BLaER1 (cell line): ENCODE measurements around the gene KIAA0319L.

Experiments
- H3K27ac ChIP-seq: shearing (Covaris generic); formaldehyde crosslinking; 2 replicates; pipeline ENCODE4 v1.8.1; 2022
- H3K27me3 ChIP-seq: shearing (Covaris generic); formaldehyde crosslinking; 2 replicates; pipeline ENCODE4 v1.8.1; 2022
- H3K36me3 ChIP-seq: shearing (Covaris generic); formaldehyde crosslinking; 2 replicates; pipeline ENCODE4 v1.8.1; 2022
- H3K4me1 ChIP-seq: shearing (Covaris generic); formaldehyde crosslinking; 2 replicates; pipeline ENCODE4 v1.8.1; 2022
- H3K4me2 ChIP-seq: shearing (Covaris generic); formaldehyde crosslinking; 2 replicates; pipeline ENCODE4 v1.8.1; 2022
- H3K4me3 ChIP-seq: shearing (Covaris generic); formaldehyde crosslinking; 2 replicates; pipeline ENCODE4 v1.8.1; 2022
- H3K9ac ChIP-seq: shearing (Covaris generic); formaldehyde crosslinking; 2 replicates; pipeline ENCODE4 v1.8.1; 2022
- H3K9me3 ChIP-seq: shearing (Covaris generic); formaldehyde crosslinking; 2 replicates; pipeline ENCODE4 v1.8.1; 2022
- H4K20me1 ChIP-seq: shearing (Covaris generic); formaldehyde crosslinking; 2 replicates; pipeline ENCODE4 v1.8.1; 2022
- Cebpa-rat ChIP-seq: shearing (Covaris generic); IDR thresholded peaks from 2 replicates; pipeline ENCODE4 v1.8.1; 2022

The KIAA0319L gene

DNA sequence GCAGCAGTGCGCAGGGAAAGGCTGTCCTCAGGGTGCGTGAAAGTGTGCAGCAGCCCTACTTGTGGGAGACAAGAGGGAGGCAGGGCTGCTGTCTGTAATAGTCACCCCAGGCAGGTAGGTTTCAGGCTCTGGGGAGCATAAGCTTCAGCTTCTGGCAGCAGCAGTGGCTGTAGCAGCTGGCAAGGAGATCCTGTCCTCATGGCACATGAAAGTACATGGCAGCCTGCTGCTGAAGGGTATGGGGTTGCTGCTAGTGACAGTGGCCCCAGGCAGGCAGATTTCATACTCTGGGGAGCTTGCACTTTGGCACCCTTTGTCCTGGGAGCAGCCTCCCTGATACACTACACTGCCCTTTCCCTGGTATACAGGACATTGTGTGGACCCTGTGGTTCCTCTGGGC lies 26.3 kb downstream of the KIAA0319L start:
- Histone ChIP-seq H3K36me3 (peaks cover 54% of the 10 kb centered on the region), H3K9me3 (peaks cover 53% of the 10 kb centered on the region), H3K4me3 (peak overlapping the region; percentile 42), H3K4me1 (no peaks in the 10 kb centered on the region), H3K27ac (no peak overlapping the region), H3K27me3 (no peaks in the 10 kb centered on the region), H3K4me2 (no peak overlapping the region), H4K20me1 (no peaks in the 10 kb centered on the region), H3K9ac (no peak overlapping the region)
- no peak for TF ChIP-seq Cebpa-rat

DNA sequence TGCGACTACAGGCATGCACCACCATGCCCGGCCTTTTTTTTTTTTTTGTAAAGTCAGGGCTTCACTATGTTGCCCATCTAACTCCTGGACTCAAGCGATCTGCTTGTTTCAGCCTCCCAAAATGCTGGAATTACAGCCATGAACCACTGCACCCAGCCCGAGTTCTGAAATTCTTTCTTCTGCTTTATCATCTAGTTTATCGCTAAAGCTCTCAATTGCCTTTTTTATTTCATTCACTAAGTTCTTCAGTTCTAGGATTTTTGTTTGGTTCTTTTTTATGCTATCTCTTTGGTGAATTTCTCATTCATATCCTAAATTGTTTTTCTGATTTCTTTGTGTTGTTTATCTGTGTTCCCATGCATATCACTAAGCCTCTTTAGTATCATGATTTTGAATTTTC lies 27.0 kb downstream of the KIAA0319L start:
- no peaks in the 10 kb centered on the region for H3K4me1 ChIP-seq
- H3K36me3 ChIP-seq, result peaks cover 54% of the 10 kb centered on the region
- no peak overlapping the region for H3K9ac ChIP-seq
- TF ChIP-seq Cebpa-rat, result no peak
- peaks cover 53% of the 10 kb centered on the region for H3K9me3 ChIP-seq
- no peak overlapping the region for H3K4me2 ChIP-seq
- H3K27ac ChIP-seq, result no peak overlapping the region
- no peaks in the 10 kb centered on the region for H4K20me1 ChIP-seq
- no peak overlapping the region for H3K4me3 ChIP-seq
- H3K27me3 ChIP-seq, result no peaks in the 10 kb centered on the region

DNA sequence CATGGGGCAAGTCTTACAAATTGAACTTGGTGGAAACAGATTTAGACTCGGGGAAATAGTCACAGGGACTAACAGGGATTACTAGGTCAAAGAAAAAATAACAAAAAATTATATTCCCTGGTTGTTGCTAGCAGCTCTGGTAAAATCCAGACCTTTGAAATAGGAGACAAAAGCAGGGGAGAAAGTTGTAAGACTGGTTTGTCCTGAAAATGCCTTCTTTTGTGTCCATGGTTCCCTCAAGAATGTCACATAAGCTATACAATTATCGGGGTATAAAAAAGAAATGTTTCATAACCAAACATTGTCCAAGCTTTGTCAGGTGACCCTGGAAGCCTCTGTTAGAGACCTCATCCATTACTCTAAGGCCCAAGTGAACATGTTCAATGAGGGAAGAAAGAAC lies 33.1 kb downstream of the KIAA0319L start:
- no peak for TF ChIP-seq Cebpa-rat
- no peaks in the 10 kb centered on the region for H3K4me1 ChIP-seq
- no peaks in the 10 kb centered on the region for H4K20me1 ChIP-seq
- H3K27me3 ChIP-seq, result no peaks in the 10 kb centered on the region
- no peak overlapping the region for H3K4me3 ChIP-seq
- no peak overlapping the region for H3K4me2 ChIP-seq
- no peak overlapping the region for H3K9ac ChIP-seq
- H3K36me3 ChIP-seq, result peaks cover 17% of the 10 kb centered on the region
- no peak overlapping the region for H3K27ac ChIP-seq
- peaks cover 35% of the 10 kb centered on the region for H3K9me3 ChIP-seq

- 0 out of 2 replicates have a peak, but pooled peaks cover 3% of the 10 kb centered on the region for H4K20me1 ChIP-seq
- no peaks in the 10 kb centered on the region for H3K27me3 ChIP-seq
- H3K9ac ChIP-seq, result no peak overlapping the region
- no peak overlapping the region for H3K27ac ChIP-seq
- no peak for TF ChIP-seq Cebpa-rat
- peaks cover 25% of the 10 kb centered on the region; the same call in 1 of the 2 replicates for H3K36me3 ChIP-seq
- H3K4me2 ChIP-seq, result no peak overlapping the region
- peaks cover 51% of the 10 kb centered on the region for H3K9me3 ChIP-seq
- no peaks in the 10 kb centered on the region for H3K4me1 ChIP-seq
- no peak overlapping the region for H3K4me3 ChIP-seq
Measured at GRCh38 chr1:35519432-35519831, 37.8 kb downstream of the KIAA0319L start.

DNA sequence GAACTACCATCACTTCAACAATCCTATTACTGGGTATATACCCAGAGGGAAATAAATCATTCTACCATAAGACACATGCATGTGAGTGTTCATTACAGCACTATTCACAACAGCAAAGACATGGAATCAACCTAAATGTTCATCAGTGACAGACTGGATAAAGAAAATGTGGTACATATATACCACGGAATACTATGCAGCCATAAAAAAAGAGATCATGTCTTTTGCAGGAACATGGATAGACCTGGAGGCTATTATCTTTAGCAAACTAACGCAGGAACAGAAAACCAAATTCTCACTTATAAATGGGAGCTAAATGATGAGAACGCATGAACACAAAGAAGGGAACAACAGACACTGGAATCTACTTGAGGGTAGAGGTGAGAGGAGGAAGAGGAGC lies 39.0 kb downstream of the KIAA0319L start:
- TF ChIP-seq Cebpa-rat, result no peak
- no peak overlapping the region for H3K4me2 ChIP-seq
- H3K9ac ChIP-seq, result no peak overlapping the region
- 0 out of 2 replicates have a peak, but pooled peaks cover 10% of the 10 kb centered on the region for H4K20me1 ChIP-seq
- no peak overlapping the region for H3K4me3 ChIP-seq
- peaks cover 45% of the 10 kb centered on the region for H3K9me3 ChIP-seq
- H3K36me3 ChIP-seq, result peaks cover 19% of the 10 kb centered on the region; the same call in 1 of the 2 replicates
- no peaks in the 10 kb centered on the region for H3K27me3 ChIP-seq
- H3K4me1 ChIP-seq, result no peaks in the 10 kb centered on the region
- no peak overlapping the region for H3K27ac ChIP-seq

DNA sequence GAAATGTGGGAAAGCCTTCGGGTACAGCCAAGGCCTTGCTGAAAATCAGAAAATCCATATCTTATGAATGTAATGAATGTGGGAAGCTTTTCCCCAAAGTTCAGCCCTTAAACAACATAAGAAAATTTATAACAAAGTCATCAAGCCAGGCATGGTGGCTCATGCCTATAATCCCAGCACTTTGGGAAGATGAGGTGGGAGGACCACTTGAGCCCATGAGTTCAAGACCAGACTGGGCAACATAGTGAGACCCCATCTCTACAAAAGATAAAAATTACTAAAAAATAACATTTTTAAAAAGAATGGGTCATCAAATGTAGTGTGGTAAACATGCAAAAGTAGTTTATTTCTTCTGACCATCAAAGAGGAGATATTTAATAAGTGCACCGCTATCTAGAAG lies 45.9 kb downstream of the KIAA0319L start:
- Histone ChIP-seq H3K27ac (no peak overlapping the region), H3K9ac (no peak overlapping the region), H3K4me2 (no peak overlapping the region), H3K4me3 (no peak overlapping the region), H3K9me3 (peaks cover 25% of the 10 kb centered on the region), H3K4me1 (peaks cover 21% of the 10 kb centered on the region), H4K20me1 (peaks cover 60% of the 10 kb centered on the region), H3K36me3 (peaks cover 9% of the 10 kb centered on the region; the same call in 1 of the 2 replicates), H3K27me3 (no peaks in the 10 kb centered on the region)
- TF ChIP-seq Cebpa-rat, result no peak

GRCh38 chr1:35509558-35509957 lies 47.6 kb downstream of the KIAA0319L start:
- H3K9me3 ChIP-seq, result peaks cover 8% of the 10 kb centered on the region; the same call in 1 of the 2 replicates
- H3K9ac ChIP-seq, result no peak overlapping the region
- no peaks in the 10 kb centered on the region for H3K27me3 ChIP-seq
- no peak overlapping the region for H3K27ac ChIP-seq
- no peak overlapping the region for H3K4me2 ChIP-seq
- peaks cover 69% of the 10 kb centered on the region for H4K20me1 ChIP-seq
- no peak for TF ChIP-seq Cebpa-rat
- H3K4me1 ChIP-seq, result peaks cover 38% of the 10 kb centered on the region
- H3K36me3 ChIP-seq, result peaks cover 10% of the 10 kb centered on the region; the same call in 1 of the 2 replicates
- no peak overlapping the region for H3K4me3 ChIP-seq

GRCh38 chr1:35507947-35508346 lies 49.3 kb downstream of the KIAA0319L start:
- H3K27ac ChIP-seq, result no peak overlapping the region
- no peak for TF ChIP-seq Cebpa-rat
- H3K4me1 ChIP-seq, result peaks cover 39% of the 10 kb centered on the region
- H3K4me2 ChIP-seq, result peak overlapping the region; percentile 73
- no peak overlapping the region for H3K9ac ChIP-seq
- peaks cover 61% of the 10 kb centered on the region for H4K20me1 ChIP-seq
- H3K4me3 ChIP-seq, result no peak overlapping the region
- H3K27me3 ChIP-seq, result no peaks in the 10 kb centered on the region
- H3K36me3 ChIP-seq, result peaks cover 13% of the 10 kb centered on the region; the same call in 1 of the 2 replicates
- H3K9me3 ChIP-seq, result peaks cover 6% of the 10 kb centered on the region; the same call in 1 of the 2 replicates

DNA sequence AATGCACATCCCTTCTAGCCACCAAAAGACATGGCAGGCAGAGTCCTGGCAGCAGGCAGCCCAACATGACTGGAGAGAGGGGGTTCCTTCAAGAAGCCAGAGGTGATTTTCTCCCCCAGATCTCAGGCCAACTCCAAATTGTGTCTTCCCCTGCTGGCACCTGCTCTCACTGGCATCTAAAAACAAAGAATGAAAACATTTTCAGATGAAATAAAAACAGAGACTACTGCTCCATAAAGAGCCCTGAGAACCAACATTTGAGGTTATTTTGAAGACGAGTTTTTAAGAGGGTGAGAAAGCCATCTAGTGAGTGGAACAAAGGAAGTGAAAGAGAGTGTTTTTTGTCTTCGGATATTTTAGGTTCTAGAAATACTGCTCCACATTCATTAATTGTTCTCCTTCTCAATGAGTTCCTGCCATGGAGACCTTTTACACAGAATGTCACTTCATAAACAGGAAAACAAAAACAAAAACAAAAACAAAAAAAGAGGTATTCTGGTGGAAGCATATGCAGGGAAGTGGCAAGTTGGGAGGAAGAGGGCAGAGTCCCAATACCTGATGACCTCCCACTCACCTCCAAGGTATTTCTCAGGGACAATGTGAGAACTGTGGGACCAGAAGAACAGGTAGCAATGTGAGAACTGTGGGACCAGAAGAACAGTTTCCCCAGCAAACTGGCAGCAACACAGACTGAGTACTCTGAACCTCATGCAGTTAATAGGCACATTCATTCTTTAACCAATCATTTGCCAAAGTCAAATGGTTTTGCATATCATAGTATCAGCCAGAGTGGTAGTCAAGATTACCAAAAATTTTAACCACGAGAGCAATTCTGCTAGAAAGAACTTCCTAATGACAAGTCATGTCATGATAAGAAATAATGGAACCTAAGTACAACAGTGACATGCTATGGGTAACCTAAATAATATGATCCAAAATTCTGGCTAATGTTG lies 50.0 kb downstream of the KIAA0319L start:
- Histone ChIP-seq H3K4me1 (peaks cover 39% of the 10 kb centered on the region), H3K27me3 (no peaks in the 10 kb centered on the region), H3K9me3 (peaks cover 6% of the 10 kb centered on the region; the same call in 1 of the 2 replicates), H3K4me3 (no peak overlapping the region), H3K4me2 (peak overlapping the region; percentile 73), H3K9ac (no peak overlapping the region; the same call in 1 of the 2 replicates), H4K20me1 (peaks cover 61% of the 10 kb centered on the region), H3K36me3 (peaks cover 13% of the 10 kb centered on the region; the same call in 1 of the 2 replicates), H3K27ac (0 out of 2 replicates have a peak overlapping the region, but pooled peaks have one; percentile 12)
- TF ChIP-seq Cebpa-rat, result no peak
